ENCODE data around the gene SNRPD3. TPM values are rescaled to one million over a fixed set of nuclear protein-coding genes. Genes with fewer than 3 reads are reported as not detected.

Gene SNRPD3
- total RNA-seq, 1 experiment from 2014 or later = 180 TPM

DNA sequence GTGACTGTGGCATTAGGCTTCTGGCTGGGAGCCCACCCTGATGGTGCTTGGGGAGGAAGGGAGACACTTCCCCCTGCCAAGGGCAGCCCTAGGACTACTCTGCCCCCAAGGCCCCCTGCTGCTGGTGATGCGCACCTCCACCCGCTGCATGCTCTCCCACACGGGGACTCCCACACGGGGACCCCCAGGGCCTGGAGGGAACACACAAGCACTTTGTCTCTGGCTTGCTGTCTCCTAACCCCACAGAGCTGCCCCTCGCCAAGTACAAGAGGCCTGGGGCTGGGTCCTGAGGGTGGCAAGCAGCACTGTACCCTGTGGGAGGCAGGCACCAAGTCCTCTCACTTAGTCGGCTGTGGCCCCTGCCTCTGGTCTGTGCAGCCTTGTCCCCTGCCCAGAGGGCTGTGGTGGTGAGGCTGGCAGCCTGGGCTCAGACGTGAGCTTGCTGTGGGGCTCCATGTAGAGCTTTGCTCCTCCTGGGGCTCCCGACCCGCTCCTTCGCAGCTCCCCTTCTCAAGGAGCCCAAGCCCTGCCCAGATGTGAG is 29.1 kb downstream of the SNRPD3 start:
- CTCF ChIA-PET = interaction anchor here (0.5 kb wide), 2 partner anchors 13 to 423 kb away, joined by 3 to 4 read pairs; no protein-coding TSS in a partner anchor
- no peaks in the 10 kb centered on the region for H3K9me3 Mint-ChIP-seq (ENCODE audit: low read depth, unreplicated experiment)
- intact Hi-C loops (cut with micrococcal nuclease; ENCODE audit: unreplicated experiment) = no loop called here

DNA sequence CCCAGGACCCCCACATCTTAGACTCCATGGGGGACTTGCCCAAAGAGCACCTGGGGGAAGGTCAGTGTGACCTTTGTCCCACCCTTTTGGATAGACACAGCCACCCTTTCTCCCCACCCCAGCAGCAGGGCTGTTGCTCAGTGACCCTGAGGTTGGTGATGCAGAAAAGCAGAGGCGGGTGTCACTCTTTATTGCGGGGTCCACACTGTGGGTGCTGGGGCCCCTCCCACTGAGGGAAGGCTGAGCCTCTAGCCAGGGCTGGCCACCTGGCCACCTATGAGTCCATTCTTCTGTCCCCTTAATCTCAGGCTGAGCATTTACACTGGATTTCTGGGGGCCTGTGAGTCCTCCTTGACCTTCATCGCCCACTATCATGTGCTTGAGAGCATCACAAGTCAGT is 29.7 kb downstream of the SNRPD3 start:
- intact Hi-C loops (cut with micrococcal nuclease; ENCODE audit: unreplicated experiment) = no loop called here
- peaks cover 61% of the 10 kb centered on the region for H3K4me1 Mint-ChIP-seq (ENCODE audit: low read depth, unreplicated experiment)
- CTCF ChIA-PET = no interaction called here
- H3K27ac Mint-ChIP-seq (ENCODE audit: unreplicated experiment) = no peak overlapping the region
- DNase-seq = no peak
- H3K4me3 Mint-ChIP-seq (ENCODE audit: low read depth, unreplicated experiment) = no peak overlapping the region
- peaks cover 34% of the 10 kb centered on the region for H3K36me3 Mint-ChIP-seq (ENCODE audit: insufficient read depth, unreplicated experiment)
- no peaks in the 10 kb centered on the region for H3K9me3 Mint-ChIP-seq (ENCODE audit: low read depth, unreplicated experiment)
- TF ChIP-seq, protein P1, sequence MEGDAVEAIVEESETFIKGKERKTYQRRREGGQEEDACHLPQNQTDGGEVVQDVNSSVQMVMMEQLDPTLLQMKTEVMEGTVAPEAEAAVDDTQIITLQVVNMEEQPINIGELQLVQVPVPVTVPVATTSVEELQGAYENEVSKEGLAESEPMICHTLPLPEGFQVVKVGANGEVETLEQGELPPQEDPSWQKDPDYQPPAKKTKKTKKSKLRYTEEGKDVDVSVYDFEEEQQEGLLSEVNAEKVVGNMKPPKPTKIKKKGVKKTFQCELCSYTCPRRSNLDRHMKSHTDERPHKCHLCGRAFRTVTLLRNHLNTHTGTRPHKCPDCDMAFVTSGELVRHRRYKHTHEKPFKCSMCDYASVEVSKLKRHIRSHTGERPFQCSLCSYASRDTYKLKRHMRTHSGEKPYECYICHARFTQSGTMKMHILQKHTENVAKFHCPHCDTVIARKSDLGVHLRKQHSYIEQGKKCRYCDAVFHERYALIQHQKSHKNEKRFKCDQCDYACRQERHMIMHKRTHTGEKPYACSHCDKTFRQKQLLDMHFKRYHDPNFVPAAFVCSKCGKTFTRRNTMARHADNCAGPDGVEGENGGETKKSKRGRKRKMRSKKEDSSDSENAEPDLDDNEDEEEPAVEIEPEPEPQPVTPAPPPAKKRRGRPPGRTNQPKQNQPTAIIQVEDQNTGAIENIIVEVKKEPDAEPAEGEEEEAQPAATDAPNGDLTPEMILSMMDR (IDR thresholded peaks at IDR 0.05; ENCODE audit: unreplicated experiment) = no peak
- no peaks in the 10 kb centered on the region for H3K27me3 Mint-ChIP-seq (ENCODE audit: unreplicated experiment)
- BruUV-seq (replicated peaks) = no TSS peak

More for the DNA sequence above, 29.1 kb downstream of the SNRPD3 start:
- Mint-ChIP-seq H3K4me3 (ENCODE audit: low read depth, unreplicated experiment) (no peak overlapping the region), H3K4me1 (ENCODE audit: low read depth, unreplicated experiment) (peaks cover 61% of the 10 kb centered on the region), H3K27ac (ENCODE audit: unreplicated experiment) (no peak overlapping the region), H3K36me3 (ENCODE audit: insufficient read depth, unreplicated experiment) (peaks cover 39% of the 10 kb centered on the region), H3K27me3 (ENCODE audit: unreplicated experiment) (no peaks in the 10 kb centered on the region)
- TF ChIP-seq, protein P1 (IDR thresholded peaks at IDR 0.05; ENCODE audit: unreplicated experiment) = no peak
- no TSS peak for BruUV-seq (replicated peaks)
- DNase-seq = no peak

DNA sequence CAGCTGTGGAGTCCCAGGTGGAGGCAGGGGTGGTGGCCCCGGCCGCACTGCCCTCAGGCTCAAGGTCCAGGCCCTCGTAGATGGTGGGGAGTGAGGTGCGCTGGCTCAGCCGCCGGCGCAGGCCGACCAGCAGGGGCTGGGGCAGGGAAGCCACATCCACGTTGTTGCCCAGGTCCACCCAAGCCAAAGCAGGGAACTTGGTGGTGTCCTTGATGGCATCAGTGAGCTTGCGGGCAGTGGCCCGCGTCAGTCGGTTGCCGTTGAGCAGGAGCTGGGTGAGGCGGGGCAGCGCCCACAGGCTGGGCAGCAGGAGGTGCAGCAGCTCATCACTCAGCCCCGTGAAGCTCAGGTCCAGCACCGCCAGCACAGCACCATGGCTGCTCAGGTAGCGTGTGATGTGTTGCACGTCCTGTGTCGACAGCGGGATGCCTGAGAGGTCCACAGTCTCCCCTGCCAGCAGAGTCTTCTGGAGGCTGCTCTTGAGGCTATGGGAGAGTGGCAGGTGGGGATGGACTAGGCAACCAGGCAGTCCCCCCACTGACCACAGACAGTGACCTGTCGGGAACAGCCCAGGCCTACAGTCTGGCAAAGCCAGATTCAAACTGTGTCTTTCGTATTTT is 30.2 kb downstream of the SNRPD3 start:
- TF ChIP-seq, protein P1 (IDR thresholded peaks at IDR 0.05; ENCODE audit: unreplicated experiment) = no peak
- Mint-ChIP-seq H3K27me3 (ENCODE audit: unreplicated experiment) (no peaks in the 10 kb centered on the region), H3K27ac (ENCODE audit: unreplicated experiment) (no peak overlapping the region), H3K4me1 (ENCODE audit: low read depth, unreplicated experiment) (peaks cover 63% of the 10 kb centered on the region), H3K4me3 (ENCODE audit: low read depth, unreplicated experiment) (no peak overlapping the region), H3K9me3 (ENCODE audit: low read depth, unreplicated experiment) (no peaks in the 10 kb centered on the region), H3K36me3 (ENCODE audit: insufficient read depth, unreplicated experiment) (peaks cover 32% of the 10 kb centered on the region)
- BruUV-seq (replicated peaks) = no TSS peak
- CTCF ChIA-PET = no interaction called here
- DNase-seq = no peak
- intact Hi-C loops (cut with micrococcal nuclease; ENCODE audit: unreplicated experiment) = no loop called here

DNA sequence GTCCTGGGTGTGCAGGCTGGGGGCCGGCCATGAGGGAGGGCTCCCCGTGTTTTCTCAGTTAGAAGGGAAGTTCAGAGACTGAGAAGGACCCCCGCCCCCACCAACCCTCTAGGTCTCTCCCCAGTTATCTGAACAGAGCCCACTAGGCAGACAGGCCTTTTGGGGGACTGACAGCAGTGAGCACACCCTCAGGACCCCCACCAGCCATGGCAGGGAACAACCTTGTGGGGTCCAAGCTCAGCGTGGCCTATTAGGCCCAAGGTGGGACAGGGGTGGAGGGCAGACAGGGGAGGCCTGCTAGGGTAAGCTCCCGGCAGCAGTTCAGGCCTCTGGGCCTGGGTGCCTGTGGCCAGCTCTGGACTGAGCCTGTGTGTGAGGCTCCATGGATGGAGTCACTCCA is 31.5 kb downstream of the SNRPD3 start:
- DNase-seq = no peak
- Mint-ChIP-seq H3K36me3 (ENCODE audit: insufficient read depth, unreplicated experiment) (peaks cover 42% of the 10 kb centered on the region), H3K27ac (ENCODE audit: unreplicated experiment) (no peak overlapping the region), H3K4me3 (ENCODE audit: low read depth, unreplicated experiment) (no peak overlapping the region), H3K9me3 (ENCODE audit: low read depth, unreplicated experiment) (no peaks in the 10 kb centered on the region), H3K27me3 (ENCODE audit: unreplicated experiment) (no peaks in the 10 kb centered on the region), H3K4me1 (ENCODE audit: low read depth, unreplicated experiment) (peaks cover 63% of the 10 kb centered on the region)
- CTCF ChIA-PET = interaction anchor here (1.8 kb wide), 1 partner anchor 32 kb away, joined by 6 read pairs; the partner anchor contains the start of gene GUCD1
- TF ChIP-seq, protein P1 (IDR thresholded peaks at IDR 0.05; ENCODE audit: unreplicated experiment) = no peak
- BruUV-seq (replicated peaks) = no TSS peak
- intact Hi-C loops (cut with micrococcal nuclease; ENCODE audit: unreplicated experiment) = no loop called here

Measured in Calu3 (cell line).